A549 (cell line): ENCODE measurements around the gene MAD1L1.

Source experiments
- CTCF ChIP-seq: fragments of >200 bp; sonication (Bioruptor Twin); formaldehyde crosslinking; IDR thresholded peaks from 3 replicates; pipeline ENCODE4 v1.5.1; 2016
- ESRRA ChIP-seq: fragments of 150-350 bp; IDR thresholded peaks from 2 replicates; pipeline ENCODE4 v1.6.1; 2014; ENCODE audit warnings: mild to moderate bottlenecking, low read length, borderline replicate concordance
- JUN ChIP-seq, 2 experiments: fragments of >200 bp; sonication (Bioruptor Twin); formaldehyde crosslinking; IDR thresholded peaks; 2 replicates in 1 of 2; 3 replicates in 1 of 2; pipeline ENCODE4 v1.6.1; 2016 to 2017
- MAX ChIP-seq: IDR thresholded peaks from 2 replicates; pipeline ENCODE4 v1.6.1; 2012
- POLR2A ChIP-seq: IDR thresholded peaks from 2 replicates; pipeline ENCODE4 v1.6.1; 2012; ENCODE audit warnings: mild to moderate bottlenecking, low read length

GRCh38 chr7:1935176-1936005 is 297.4 kb downstream of the MAD1L1 start:
- TF ChIP-seq CTCF, result no peak
- TF ChIP-seq POLR2A, result no peak
- TF ChIP-seq MAX, result no peak
- no peak for TF ChIP-seq JUN (IDR thresholded peaks at IDR 0.05)
- TF ChIP-seq ESRRA, result no peak
